GM18511 (cell line): ENCODE data around the gene SHMT1.
"Not testable (repeated sequence)": the region's sequence is repeated elsewhere in the genome, so short reads cannot be mapped to it uniquely, and the experiment has no call there.

Experiments used
- ATAC-seq: cut with Tn5 transposase; IDR thresholded peaks from one replicate; pipeline ENCODE4 v1.9.1; 2021; ENCODE audit warnings: mild to moderate bottlenecking, moderate library complexity; ENCODE audit not compliant: unreplicated experiment

SHMT1 gene

GRCh38 chr17:18300725-18301480, 62.4 kb downstream of the SHMT1 start:
- no peak for ATAC-seq

- not testable (repeated sequence) for ATAC-seq
Observed at GRCh38 chr17:18298061-18298460, 65.3 kb downstream of the SHMT1 start.

- no peak for ATAC-seq
Observed at GRCh38 chr17:18291718-18292540, 71.4 kb downstream of the SHMT1 start.

- ATAC-seq = no peak
Observed at GRCh38 chr17:18285296-18285695, 78.1 kb downstream of the SHMT1 start.

GRCh38 chr17:18281788-18282187, 81.6 kb downstream of the SHMT1 start:
- no peak for ATAC-seq

GRCh38 chr17:18280766-18281371, 82.5 kb downstream of the SHMT1 start:
- ATAC-seq = no peak

- no peak for ATAC-seq
Observed at GRCh38 chr17:18280249-18280648, 83.1 kb downstream of the SHMT1 start.

GRCh38 chr17:18278867-18279266, 84.5 kb downstream of the SHMT1 start:
- no peak for ATAC-seq
